C4-2B (cell line): ENCODE data around the gene ZBTB16.

Experiments used
- CTCF ChIP-seq: fragments of 450-650 bp; conservative IDR thresholded peaks from 2 replicates; pipeline ENCODE4 v1.5.1; 2017; ENCODE audit warnings: mild to moderate bottlenecking
- ZFX ChIP-seq: fragments of 450-650 bp; IDR thresholded peaks from 2 replicates; pipeline ENCODE4 v1.6.1; 2017

GRCh38 chr11:114157476-114158050 is 98.1 kb downstream of the ZBTB16 start:
- no peak for TF ChIP-seq CTCF
- TF ChIP-seq ZFX = no peak
